Hepatocyte (in vitro differentiated cells): ENCODE measurements around the gene DOCK8.

Source experiments
- EZH2phosphoT487 ChIP-seq: fragments of 200-600 bp; sonication (generic); IDR thresholded peaks from one replicate; pipeline ENCODE4 v1.6.1; 2018; ENCODE audit warnings: antibody characterized with exemption, mild to moderate bottlenecking, low read depth, moderate library complexity; ENCODE audit not compliant: unreplicated experiment, severe bottlenecking
- TF ChIP-seq, protein P1 (sequence below): fragments of 200-600 bp; sonication (generic); IDR thresholded peaks from 2 replicates; pipeline ENCODE4 v1.5.1; 2016; ENCODE audit warnings: antibody characterized with exemption, mild to moderate bottlenecking; ENCODE audit not compliant: poor library complexity

DNA sequence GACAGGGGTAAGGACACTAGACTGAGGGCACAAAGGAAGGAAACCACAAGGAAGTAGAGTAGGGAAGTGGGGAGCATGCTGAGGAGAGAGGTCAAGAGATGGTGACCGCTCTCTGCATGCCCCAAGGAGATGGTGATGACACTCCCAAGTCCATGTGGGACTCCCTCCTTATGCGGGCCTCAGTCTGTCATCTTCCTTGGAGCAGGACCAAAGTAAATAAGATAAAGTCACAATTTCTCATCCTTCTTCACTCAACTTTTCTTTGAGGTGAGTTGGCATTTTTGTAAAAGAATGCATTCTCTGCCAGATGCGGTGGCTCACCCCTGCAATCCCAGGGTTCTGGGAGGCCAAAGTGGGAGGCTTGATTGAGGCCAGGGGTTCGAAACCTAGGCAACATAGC is 256.7 kb downstream of the DOCK8 start:
- TF ChIP-seq, protein P1, sequence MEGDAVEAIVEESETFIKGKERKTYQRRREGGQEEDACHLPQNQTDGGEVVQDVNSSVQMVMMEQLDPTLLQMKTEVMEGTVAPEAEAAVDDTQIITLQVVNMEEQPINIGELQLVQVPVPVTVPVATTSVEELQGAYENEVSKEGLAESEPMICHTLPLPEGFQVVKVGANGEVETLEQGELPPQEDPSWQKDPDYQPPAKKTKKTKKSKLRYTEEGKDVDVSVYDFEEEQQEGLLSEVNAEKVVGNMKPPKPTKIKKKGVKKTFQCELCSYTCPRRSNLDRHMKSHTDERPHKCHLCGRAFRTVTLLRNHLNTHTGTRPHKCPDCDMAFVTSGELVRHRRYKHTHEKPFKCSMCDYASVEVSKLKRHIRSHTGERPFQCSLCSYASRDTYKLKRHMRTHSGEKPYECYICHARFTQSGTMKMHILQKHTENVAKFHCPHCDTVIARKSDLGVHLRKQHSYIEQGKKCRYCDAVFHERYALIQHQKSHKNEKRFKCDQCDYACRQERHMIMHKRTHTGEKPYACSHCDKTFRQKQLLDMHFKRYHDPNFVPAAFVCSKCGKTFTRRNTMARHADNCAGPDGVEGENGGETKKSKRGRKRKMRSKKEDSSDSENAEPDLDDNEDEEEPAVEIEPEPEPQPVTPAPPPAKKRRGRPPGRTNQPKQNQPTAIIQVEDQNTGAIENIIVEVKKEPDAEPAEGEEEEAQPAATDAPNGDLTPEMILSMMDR: no peak
- TF ChIP-seq EZH2phosphoT487: no peak
